ENCODE results near the gene PTPRD. TPM values are rescaled to one million over a fixed set of nuclear protein-coding genes. Genes with fewer than 3 reads are reported as not detected.
"Not testable (repeated sequence)": the region's sequence is repeated elsewhere in the genome, so short reads cannot be mapped to it uniquely, and the experiment has no call there.

PTPRD gene
- total and polyA plus RNA-seq, 3 experiments from 2014 or later = 0.02 to 0.04 TPM; not detected in 1

DNA sequence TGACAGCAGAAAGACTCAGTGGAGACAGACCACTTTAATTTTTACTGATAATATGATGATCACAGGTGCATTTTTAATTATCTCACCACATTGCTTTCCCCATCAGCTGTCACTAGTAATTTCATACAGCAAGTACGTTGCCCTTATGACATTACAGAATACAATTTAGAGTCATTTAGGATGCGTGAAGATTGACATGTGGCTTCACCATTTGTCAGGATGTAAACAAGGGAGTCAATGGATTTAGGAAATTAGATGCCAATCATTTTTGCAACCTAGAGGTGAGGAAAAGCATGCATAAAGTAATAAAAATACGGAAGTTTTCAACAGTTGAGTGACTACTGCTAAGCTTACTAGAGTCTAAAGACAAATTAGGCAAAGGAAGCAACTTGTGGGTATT is 1129.6 kb downstream of the PTPRD start:
- Mint-ChIP-seq H3K9me3 (peaks cover 0 to 14% (median 5%) of the 10 kb centered on the region in 5 donors), H3K4me1 (no peaks in the 10 kb centered on the region), H3K4me3 (no peak overlapping the region), H3K27me3 (no peaks in the 10 kb centered on the region), H3K27ac (no peak overlapping the region), H3K36me3 (no peaks in the 10 kb centered on the region)
- Histone ChIP-seq H3K4me3 (ENCODE audit: low read length) (no peak overlapping the region), H3K9me3 (ENCODE audit: low read length) (no peaks in the 10 kb centered on the region), H3K4me1 (ENCODE audit: insufficient read depth, low read length) (no peaks in the 10 kb centered on the region), H3K27me3 (ENCODE audit: insufficient read depth, low read length, poor library complexity, severe bottlenecking) (no peaks in the 10 kb centered on the region), H3K27ac (ENCODE audit: low read depth, low read length) (no peak overlapping the region), H3K36me3 (ENCODE audit: insufficient read depth, low read length) (no peaks in the 10 kb centered on the region)
- ChIA-PET CTCF (no interaction called here), POLR2A (no interaction called here)
- no peak for DNase-seq

DNA sequence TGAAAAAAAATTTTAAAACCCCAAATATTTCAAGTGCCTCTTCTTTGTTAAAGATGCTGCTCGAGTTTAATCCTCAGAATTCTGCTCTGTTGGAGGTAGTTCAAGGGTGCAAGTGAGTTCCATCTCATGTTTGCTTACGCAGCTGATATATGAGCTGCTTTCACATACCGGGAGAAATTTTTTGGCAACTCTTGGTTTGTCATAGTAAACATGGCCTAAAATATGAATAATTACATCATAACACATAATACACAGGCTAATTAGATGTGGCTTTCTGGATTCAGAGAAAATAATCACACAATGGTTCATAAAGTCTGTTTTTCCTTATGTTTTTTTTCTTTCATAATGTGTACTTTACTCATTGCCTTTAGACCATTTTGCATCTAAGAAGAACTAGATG is 1134.1 kb downstream of the PTPRD start:
- ChIA-PET CTCF (no interaction called here), POLR2A (no interaction called here)
- no peak overlapping the region for H3K27ac Mint-ChIP-seq
- H3K4me1 Mint-ChIP-seq = no peaks in the 10 kb centered on the region
- H3K9me3 ChIP-seq (ENCODE audit: low read length) = no peaks in the 10 kb centered on the region
- H3K36me3 ChIP-seq (ENCODE audit: insufficient read depth, low read length) = no peaks in the 10 kb centered on the region
- H3K4me3 Mint-ChIP-seq = no peak overlapping the region
- H3K4me3 ChIP-seq (ENCODE audit: low read length) = no peak overlapping the region
- no peaks in the 10 kb centered on the region for H3K4me1 ChIP-seq (ENCODE audit: insufficient read depth, low read length)
- DNase-seq = no peak
- no peaks in the 10 kb centered on the region for H3K27me3 ChIP-seq (ENCODE audit: insufficient read depth, low read length, poor library complexity, severe bottlenecking)
- H3K9me3 Mint-ChIP-seq = peaks cover 0 to 23% (median 2%) of the 10 kb centered on the region in 5 donors
- no peaks in the 10 kb centered on the region for H3K27me3 Mint-ChIP-seq
- no peak overlapping the region for H3K27ac ChIP-seq (ENCODE audit: low read depth, low read length)
- no peaks in the 10 kb centered on the region for H3K36me3 Mint-ChIP-seq

GRCh38 chr9:9469271-9469670 is 1143.5 kb downstream of the PTPRD start:
- no peak overlapping the region for H3K4me3 Mint-ChIP-seq
- no peak overlapping the region for H3K4me3 ChIP-seq (ENCODE audit: low read length)
- H3K27ac ChIP-seq (ENCODE audit: low read depth, low read length) = no peak overlapping the region
- H3K4me1 ChIP-seq (ENCODE audit: insufficient read depth, low read length) = no peaks in the 10 kb centered on the region
- H3K36me3 Mint-ChIP-seq = no peaks in the 10 kb centered on the region
- DNase-seq = no peak
- POLR2A ChIA-PET = no interaction called here
- H3K9me3 ChIP-seq (ENCODE audit: low read length) = no peaks in the 10 kb centered on the region
- H3K27me3 Mint-ChIP-seq = no peaks in the 10 kb centered on the region
- CTCF ChIA-PET = no interaction called here
- no peak overlapping the region for H3K27ac Mint-ChIP-seq
- no peaks in the 10 kb centered on the region for H3K36me3 ChIP-seq (ENCODE audit: insufficient read depth, low read length)
- H3K4me1 Mint-ChIP-seq = no peaks in the 10 kb centered on the region
- H3K27me3 ChIP-seq (ENCODE audit: insufficient read depth, low read length, poor library complexity, severe bottlenecking) = no peaks in the 10 kb centered on the region
- H3K9me3 Mint-ChIP-seq = peaks cover 0 to 21% (median 4%) of the 10 kb centered on the region in 5 donors

GRCh38 chr9:9441874-9442273 is 1170.9 kb downstream of the PTPRD start:
- DNase-seq; H3K27me3 Mint-ChIP-seq; H3K4me3 ChIP-seq (ENCODE audit: low read length); CTCF ChIA-PET; H3K9me3 ChIP-seq (ENCODE audit: low read length); H3K4me3 Mint-ChIP-seq; H3K4me1 Mint-ChIP-seq; H3K27ac ChIP-seq (ENCODE audit: low read depth, low read length); H3K27me3 ChIP-seq (ENCODE audit: insufficient read depth, low read length, poor library complexity, severe bottlenecking); H3K36me3 Mint-ChIP-seq; POLR2A ChIA-PET; H3K4me1 ChIP-seq (ENCODE audit: insufficient read depth, low read length); H3K27ac Mint-ChIP-seq; H3K36me3 ChIP-seq (ENCODE audit: insufficient read depth, low read length): not testable (repeated sequence)
- H3K9me3 Mint-ChIP-seq = peaks cover 2 to 16% (median 5%) of the 10 kb centered on the region in 5 donors

GRCh38 chr9:9437641-9438040 is 1175.2 kb downstream of the PTPRD start:
- no peaks in the 10 kb centered on the region for H3K27me3 Mint-ChIP-seq
- ChIA-PET POLR2A (no interaction called here), CTCF (no interaction called here)
- no peak overlapping the region for H3K4me3 Mint-ChIP-seq
- H3K4me1 ChIP-seq (ENCODE audit: insufficient read depth, low read length) = no peaks in the 10 kb centered on the region
- H3K27ac ChIP-seq (ENCODE audit: low read depth, low read length) = no peak overlapping the region
- peaks cover 0 to 20% (median 8%) of the 10 kb centered on the region in 5 donors for H3K9me3 Mint-ChIP-seq
- H3K27me3 ChIP-seq (ENCODE audit: insufficient read depth, low read length, poor library complexity, severe bottlenecking) = no peaks in the 10 kb centered on the region
- DNase-seq = no peak
- H3K4me3 ChIP-seq (ENCODE audit: low read length) = no peak overlapping the region
- H3K36me3 ChIP-seq (ENCODE audit: insufficient read depth, low read length) = no peaks in the 10 kb centered on the region
- no peak overlapping the region for H3K27ac Mint-ChIP-seq
- no peaks in the 10 kb centered on the region for H3K36me3 Mint-ChIP-seq
- no peaks in the 10 kb centered on the region for H3K9me3 ChIP-seq (ENCODE audit: low read length)
- no peaks in the 10 kb centered on the region for H3K4me1 Mint-ChIP-seq

GRCh38 chr9:9426454-9426853 is 1186.3 kb downstream of the PTPRD start:
- CTCF ChIA-PET = not testable (repeated sequence)

GRCh38 chr9:9412241-9412640 is 1200.6 kb downstream of the PTPRD start:
- no peak overlapping the region for H3K27ac Mint-ChIP-seq
- Histone ChIP-seq H3K4me3 (ENCODE audit: low read length) (no peak overlapping the region), H3K4me1 (ENCODE audit: insufficient read depth, low read length) (no peaks in the 10 kb centered on the region), H3K27ac (ENCODE audit: low read depth, low read length) (no peak overlapping the region), H3K27me3 (ENCODE audit: insufficient read depth, low read length, poor library complexity, severe bottlenecking) (no peaks in the 10 kb centered on the region), H3K36me3 (ENCODE audit: insufficient read depth, low read length) (no peaks in the 10 kb centered on the region), H3K9me3 (ENCODE audit: low read length) (no peaks in the 10 kb centered on the region)
- ChIA-PET CTCF (no interaction called here), POLR2A (no interaction called here)
- H3K4me3 Mint-ChIP-seq = no peak overlapping the region
- peaks cover 5 to 19% (median 7%) of the 10 kb centered on the region in 5 donors for H3K9me3 Mint-ChIP-seq
- H3K36me3 Mint-ChIP-seq = no peaks in the 10 kb centered on the region
- no peaks in the 10 kb centered on the region for H3K27me3 Mint-ChIP-seq
- DNase-seq = no peak
- H3K4me1 Mint-ChIP-seq = no peaks in the 10 kb centered on the region

More at GRCh38 chr9:9426454-9426853, 1186.3 kb downstream of the PTPRD start:
- H3K4me3 ChIP-seq (ENCODE audit: low read length); H3K4me3 Mint-ChIP-seq; H3K36me3 ChIP-seq (ENCODE audit: insufficient read depth, low read length); H3K4me1 Mint-ChIP-seq; H3K27me3 ChIP-seq (ENCODE audit: insufficient read depth, low read length, poor library complexity, severe bottlenecking); H3K36me3 Mint-ChIP-seq; POLR2A ChIA-PET; H3K9me3 ChIP-seq (ENCODE audit: low read length); H3K4me1 ChIP-seq (ENCODE audit: insufficient read depth, low read length); DNase-seq; H3K27ac Mint-ChIP-seq; H3K27me3 Mint-ChIP-seq; H3K27ac ChIP-seq (ENCODE audit: low read depth, low read length): not testable (repeated sequence)
- H3K9me3 Mint-ChIP-seq = peaks cover 6 to 16% (median 13%) of the 10 kb centered on the region in 5 donors

DNA sequence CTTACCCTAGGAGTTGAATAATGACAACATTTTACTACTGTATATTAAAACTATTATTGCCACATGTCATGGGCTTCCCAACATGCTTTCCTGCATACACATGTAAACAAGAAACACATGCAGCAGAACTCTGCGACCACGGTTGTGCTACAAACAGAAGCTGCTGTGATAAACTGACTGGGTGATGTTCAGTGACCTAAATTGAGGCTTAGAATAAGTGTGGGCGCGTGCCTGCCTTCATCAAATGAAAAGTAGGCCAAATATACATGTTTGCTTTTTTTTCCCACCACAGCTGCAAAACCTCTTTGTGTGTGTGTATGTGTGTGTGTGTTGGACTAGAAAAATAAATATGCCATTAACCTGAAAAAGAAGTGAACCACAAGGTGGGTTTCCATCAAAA is 1202.1 kb downstream of the PTPRD start:
- peaks cover 0 to 10% (median 5%) of the 10 kb centered on the region in 5 donors for H3K9me3 Mint-ChIP-seq
- H3K27me3 ChIP-seq (ENCODE audit: insufficient read depth, low read length, poor library complexity, severe bottlenecking) = no peaks in the 10 kb centered on the region
- no peaks in the 10 kb centered on the region for H3K36me3 ChIP-seq (ENCODE audit: insufficient read depth, low read length)
- H3K4me3 Mint-ChIP-seq = no peak overlapping the region
- H3K4me3 ChIP-seq (ENCODE audit: low read length) = no peak overlapping the region
- H3K4me1 Mint-ChIP-seq = no peaks in the 10 kb centered on the region
- H3K36me3 Mint-ChIP-seq = no peaks in the 10 kb centered on the region
- H3K9me3 ChIP-seq (ENCODE audit: low read length) = no peaks in the 10 kb centered on the region
- no peak overlapping the region for H3K27ac Mint-ChIP-seq
- H3K27ac ChIP-seq (ENCODE audit: low read depth, low read length) = no peak overlapping the region
- POLR2A ChIA-PET = no interaction called here
- no peaks in the 10 kb centered on the region for H3K27me3 Mint-ChIP-seq
- no peaks in the 10 kb centered on the region for H3K4me1 ChIP-seq (ENCODE audit: insufficient read depth, low read length)
- DNase-seq = no peak
- CTCF ChIA-PET = no interaction called here

DNA sequence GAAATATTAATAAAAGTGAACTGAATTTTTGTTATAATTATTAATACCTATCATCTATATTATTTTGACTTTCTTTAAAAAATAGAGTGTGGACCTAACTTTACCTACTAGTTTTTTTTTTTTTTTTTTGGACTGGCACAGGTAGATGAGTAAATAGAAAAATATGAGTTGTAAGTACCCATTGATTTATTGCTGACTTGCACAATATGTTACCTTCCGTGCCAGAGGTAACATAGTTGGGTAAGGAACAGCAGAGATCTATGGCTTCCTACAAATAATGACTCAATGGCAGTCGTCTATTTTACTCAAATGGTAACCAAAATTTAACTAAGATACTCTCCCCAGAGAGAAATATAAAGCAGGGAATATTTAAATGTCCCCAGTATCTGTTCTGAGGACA is 1212.8 kb downstream of the PTPRD start:
- Mint-ChIP-seq H3K4me3 (no peak overlapping the region), H3K36me3 (no peaks in the 10 kb centered on the region), H3K4me1 (no peaks in the 10 kb centered on the region), H3K27ac (no peak overlapping the region), H3K27me3 (no peaks in the 10 kb centered on the region), H3K9me3 (peaks cover 4 to 19% (median 5%) of the 10 kb centered on the region in 5 donors)
- H3K36me3 ChIP-seq (ENCODE audit: insufficient read depth, low read length) = no peaks in the 10 kb centered on the region
- H3K4me1 ChIP-seq (ENCODE audit: insufficient read depth, low read length) = no peaks in the 10 kb centered on the region
- ChIA-PET POLR2A (no interaction called here), CTCF (no interaction called here)
- no peaks in the 10 kb centered on the region for H3K9me3 ChIP-seq (ENCODE audit: low read length)
- H3K4me3 ChIP-seq (ENCODE audit: low read length) = no peak overlapping the region
- H3K27me3 ChIP-seq (ENCODE audit: insufficient read depth, low read length, poor library complexity, severe bottlenecking) = no peaks in the 10 kb centered on the region
- no peak overlapping the region for H3K27ac ChIP-seq (ENCODE audit: low read depth, low read length)
- DNase-seq = no peak
